ENCODE measurements around the gene NCKAP5. TPM values are rescaled to one million over a fixed set of nuclear protein-coding genes. Genes with fewer than 3 reads are reported as not detected.

NCKAP5 gene
- total and polyA plus RNA-seq, 2 experiments from 2014 or later: 0.65 to 0.86 TPM

DNA sequence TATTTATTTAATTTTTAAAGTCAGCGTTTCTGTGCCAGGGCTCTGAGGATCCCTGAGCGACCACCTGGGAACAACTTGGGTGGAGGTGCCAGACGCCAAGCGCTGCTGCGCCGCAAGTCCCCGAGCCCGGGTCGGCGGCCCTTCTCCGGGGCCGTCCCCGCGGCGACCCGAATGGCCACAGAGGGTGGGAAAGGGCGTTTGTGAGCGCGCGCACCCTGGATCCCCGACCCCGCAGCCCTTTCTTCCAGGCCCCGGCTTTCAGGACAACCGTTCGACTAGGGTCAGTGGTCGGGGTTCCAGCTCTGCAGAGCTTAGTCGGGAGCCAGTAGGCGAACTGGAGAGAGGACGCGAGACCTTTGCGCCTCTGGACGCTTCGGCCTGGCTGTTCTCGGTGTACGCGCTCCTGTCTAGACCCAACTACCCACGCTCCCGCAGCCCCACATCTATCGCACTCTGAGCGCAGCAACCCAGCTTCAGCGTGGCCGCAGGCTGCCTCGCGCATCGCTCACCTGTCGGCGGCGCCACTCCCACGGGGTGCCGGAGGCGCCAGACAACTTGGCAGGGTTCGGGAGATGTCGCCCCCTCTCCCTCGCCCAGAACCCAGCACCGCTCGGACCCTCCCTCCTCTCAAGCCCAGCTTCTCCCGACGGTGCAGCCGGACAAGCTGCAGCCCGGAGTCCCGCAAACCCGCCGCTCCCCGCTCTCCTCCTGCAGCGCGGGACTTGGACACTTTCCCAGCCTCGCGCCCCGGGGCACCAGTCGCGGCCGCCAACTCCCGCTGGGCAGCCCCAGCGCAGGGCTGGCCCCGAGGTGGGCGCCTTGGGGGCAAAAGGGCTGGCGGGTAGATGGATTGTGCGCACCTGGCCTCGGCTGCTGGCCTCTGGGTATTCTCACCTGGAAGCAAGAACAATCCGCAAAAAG is 899.0 kb downstream of the NCKAP5 start:
- DNase-seq: peak; percentile 28
- H4K20me1 ChIP-seq (ENCODE audit: insufficient read depth): no peaks in the 10 kb centered on the region
- H3F3A ChIP-seq (ENCODE audit: insufficient read depth): no peaks in the 10 kb centered on the region
- peak overlapping the region; percentile 29; the same call in 1 of the 2 replicates for H2AFZ ChIP-seq
- 6 to 7% methylated on average over 65 to 79 of the region's 80 CpGs for WGBS, 2 experiments (ENCODE audit: low coverage in 1 of 2, low lambda C conversion rate in 2 of 2, missing lambda C conversion rate in 2 of 2)
- H3K79me2 ChIP-seq (ENCODE audit: insufficient read depth): no peaks in the 10 kb centered on the region
- H3K27ac ChIP-seq: no peak overlapping the region
- H3K4me2 ChIP-seq (ENCODE audit: unreplicated experiment): peak overlapping the region; percentile 86
- H3K27me3 ChIP-seq (replicated peaks; ENCODE audit: insufficient read depth): peaks cover 50% of the 10 kb centered on the region
- no peaks in the 10 kb centered on the region for H3K9me2 ChIP-seq (ENCODE audit: insufficient read depth)
- H3K9ac ChIP-seq: no peak overlapping the region
- peak overlapping the region; percentile 65 for H3K4me3 ChIP-seq
- peaks cover 5% of the 10 kb centered on the region; the same call in 1 of the 2 replicates for H3K4me1 ChIP-seq (ENCODE audit: insufficient read depth)
- TF ChIP-seq EZH2phosphoT487 (IDR thresholded peaks at IDR 0.05; ENCODE audit: insufficient read depth, low read depth) (0 out of 2 replicates have a peak, but pooled peaks have one; percentile 46), EZH2 (IDR thresholded peaks at IDR 0.05; ENCODE audit: insufficient read depth, poor library complexity, severe bottlenecking) (peak; percentile 18)
- H3K36me3 ChIP-seq (ENCODE audit: low read depth): no peaks in the 10 kb centered on the region
- in situ Hi-C loops (cut with MboI): no loop called here
- no peaks in the 10 kb centered on the region for H3K9me3 ChIP-seq (ENCODE audit: low read depth)

DNA sequence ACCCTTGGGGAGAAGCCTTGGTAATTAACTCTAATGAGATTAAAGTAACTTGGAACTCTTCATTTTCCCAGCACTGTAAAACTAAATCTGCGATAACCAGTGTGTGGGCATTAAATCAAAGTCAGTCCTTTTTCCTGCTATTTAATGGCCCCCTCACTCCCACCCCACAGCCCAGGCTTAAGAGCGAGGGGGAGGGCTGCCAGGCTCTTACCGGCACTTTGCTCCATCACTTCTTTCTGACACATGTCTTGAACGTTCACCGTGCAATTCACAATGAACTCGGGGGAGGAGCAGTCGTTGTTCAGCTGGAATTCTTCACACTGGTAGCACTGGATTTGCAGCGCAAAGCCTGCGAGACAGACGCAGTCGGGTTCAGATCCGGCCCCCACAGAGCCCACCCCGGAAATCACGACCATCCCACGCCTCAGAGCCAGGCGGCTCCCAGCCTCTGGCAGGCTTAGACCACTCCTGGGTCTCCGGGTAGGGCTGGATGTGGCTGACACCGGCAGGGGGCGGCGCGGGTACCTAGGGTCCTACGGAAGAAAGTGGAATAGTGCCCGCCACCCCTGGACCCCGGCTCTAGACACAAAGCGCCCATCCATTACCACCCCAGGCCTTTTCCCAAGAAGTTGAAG is 900.0 kb downstream of the NCKAP5 start:
- Histone ChIP-seq H3K27ac (no peak overlapping the region), H3K79me2 (ENCODE audit: insufficient read depth) (no peaks in the 10 kb centered on the region), H3K9ac (no peak overlapping the region), H3K27me3 (replicated peaks; ENCODE audit: insufficient read depth) (peaks cover 50% of the 10 kb centered on the region), H3F3A (ENCODE audit: insufficient read depth) (no peaks in the 10 kb centered on the region), H3K4me3 (no peak overlapping the region), H2AFZ (no peak overlapping the region), H3K9me3 (ENCODE audit: low read depth) (no peaks in the 10 kb centered on the region), H3K9me2 (ENCODE audit: insufficient read depth) (no peaks in the 10 kb centered on the region), H3K4me2 (ENCODE audit: unreplicated experiment) (no peak overlapping the region), H3K36me3 (ENCODE audit: low read depth) (no peaks in the 10 kb centered on the region), H4K20me1 (ENCODE audit: insufficient read depth) (no peaks in the 10 kb centered on the region), H3K4me1 (ENCODE audit: insufficient read depth) (peaks cover 5% of the 10 kb centered on the region; the same call in 1 of the 2 replicates)
- in situ Hi-C loops (cut with MboI): no loop called here
- WGBS, 2 experiments (ENCODE audit: low coverage in 1 of 2, low lambda C conversion rate in 2 of 2, missing lambda C conversion rate in 2 of 2): 23 to 26% methylated on average over 24 to 25 of the region's 25 CpGs
- no peak for TF ChIP-seq EZH2 (IDR thresholded peaks at IDR 0.05; ENCODE audit: insufficient read depth, poor library complexity, severe bottlenecking)
- TF ChIP-seq EZH2phosphoT487 (IDR thresholded peaks at IDR 0.05; ENCODE audit: insufficient read depth, low read depth): no peak
- DNase-seq: no peak

DNA sequence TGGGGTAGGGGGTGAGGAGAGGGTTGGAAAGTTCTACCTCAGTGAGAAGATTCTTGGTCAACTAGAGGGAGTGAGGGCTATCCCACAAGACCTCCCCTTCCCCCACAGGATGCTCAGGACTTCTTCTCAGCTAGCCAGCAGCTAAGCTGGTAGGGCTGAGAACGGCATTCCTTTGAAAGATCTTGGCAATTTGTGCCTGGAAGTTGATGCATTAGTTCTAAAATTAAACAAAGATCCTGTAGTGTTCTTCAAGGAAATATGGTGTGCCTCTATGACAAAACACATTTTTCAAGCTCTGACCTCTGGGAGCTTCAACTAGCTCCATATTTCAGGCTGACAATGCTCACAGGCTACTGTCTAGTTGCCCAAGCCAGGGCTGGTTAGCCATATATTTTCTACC is 900.6 kb downstream of the NCKAP5 start:
- no peak overlapping the region for H2AFZ ChIP-seq
- H3K9me3 ChIP-seq (ENCODE audit: low read depth): no peaks in the 10 kb centered on the region
- DNase-seq: no peak
- in situ Hi-C loops (cut with MboI): no loop called here
- H3K4me2 ChIP-seq (ENCODE audit: unreplicated experiment): no peak overlapping the region
- no peak overlapping the region for H3K4me3 ChIP-seq
- WGBS, 2 experiments (ENCODE audit: low coverage in 1 of 2, low lambda C conversion rate in 2 of 2, missing lambda C conversion rate in 2 of 2): 73 to 80% methylated on average over 1 of the region's 1 CpG
- peaks cover 50% of the 10 kb centered on the region for H3K27me3 ChIP-seq (replicated peaks; ENCODE audit: insufficient read depth)
- no peak overlapping the region for H3K9ac ChIP-seq
- H4K20me1 ChIP-seq (ENCODE audit: insufficient read depth): no peaks in the 10 kb centered on the region
- no peaks in the 10 kb centered on the region for H3K9me2 ChIP-seq (ENCODE audit: insufficient read depth)
- no peaks in the 10 kb centered on the region for H3K36me3 ChIP-seq (ENCODE audit: low read depth)
- TF ChIP-seq EZH2 (IDR thresholded peaks at IDR 0.05; ENCODE audit: insufficient read depth, poor library complexity, severe bottlenecking) (no peak), EZH2phosphoT487 (IDR thresholded peaks at IDR 0.05; ENCODE audit: insufficient read depth, low read depth) (no peak)
- H3F3A ChIP-seq (ENCODE audit: insufficient read depth): no peaks in the 10 kb centered on the region
- H3K27ac ChIP-seq: no peak overlapping the region
- peaks cover 5% of the 10 kb centered on the region; the same call in 1 of the 2 replicates for H3K4me1 ChIP-seq (ENCODE audit: insufficient read depth)
- no peaks in the 10 kb centered on the region for H3K79me2 ChIP-seq (ENCODE audit: insufficient read depth)

DNA sequence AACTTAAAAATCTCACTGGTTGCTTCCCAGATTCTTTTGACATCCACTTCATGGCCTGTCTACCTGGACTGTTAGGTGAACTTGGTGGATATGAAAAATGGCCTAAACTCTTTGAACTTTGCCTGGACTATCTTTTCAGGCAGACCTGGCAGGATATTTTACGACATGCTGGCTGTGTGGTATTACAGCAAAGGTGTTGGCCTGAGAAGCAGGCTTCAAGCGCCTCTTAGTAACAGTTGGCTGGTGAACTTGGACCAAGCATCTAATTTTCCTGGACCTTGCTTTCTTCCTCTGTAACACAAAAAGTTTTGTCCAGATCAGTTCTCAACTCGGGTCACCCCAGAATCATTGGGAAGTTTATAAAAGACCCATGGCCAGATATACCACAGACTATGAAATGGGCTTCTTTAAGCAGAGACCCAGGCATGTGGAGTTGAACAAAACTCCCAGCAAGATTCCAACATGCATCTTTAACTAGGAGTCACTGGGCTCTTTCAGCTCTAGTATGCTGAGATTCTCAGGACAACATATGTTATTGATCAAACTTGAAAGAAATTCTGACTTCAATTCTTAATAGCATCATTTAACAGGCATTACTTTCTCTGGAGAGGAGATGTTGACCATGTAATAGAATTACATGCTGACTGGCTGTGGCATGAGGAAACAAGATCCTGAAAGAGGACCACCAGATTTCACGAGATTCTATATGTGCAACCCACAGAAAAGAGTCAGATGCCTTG is 902.7 kb downstream of the NCKAP5 start:
- H3K4me2 ChIP-seq (ENCODE audit: unreplicated experiment): no peak overlapping the region
- no peaks in the 10 kb centered on the region for H3K4me1 ChIP-seq (ENCODE audit: insufficient read depth)
- 41 to 45% methylated on average over 4 of the region's 4 CpGs for WGBS, 2 experiments (ENCODE audit: low coverage in 1 of 2, low lambda C conversion rate in 2 of 2, missing lambda C conversion rate in 2 of 2)
- H3K36me3 ChIP-seq (ENCODE audit: low read depth): no peaks in the 10 kb centered on the region
- H3K79me2 ChIP-seq (ENCODE audit: insufficient read depth): no peaks in the 10 kb centered on the region
- in situ Hi-C loops (cut with MboI): no loop called here
- H3K9me3 ChIP-seq (ENCODE audit: low read depth): no peaks in the 10 kb centered on the region
- no peak overlapping the region for H3K4me3 ChIP-seq
- no peak for DNase-seq
- H3K27me3 ChIP-seq (replicated peaks; ENCODE audit: insufficient read depth): peaks cover 59% of the 10 kb centered on the region
- H3K9me2 ChIP-seq (ENCODE audit: insufficient read depth): no peaks in the 10 kb centered on the region
- H3K9ac ChIP-seq: no peak overlapping the region
- no peaks in the 10 kb centered on the region for H4K20me1 ChIP-seq (ENCODE audit: insufficient read depth)
- TF ChIP-seq EZH2phosphoT487 (IDR thresholded peaks at IDR 0.05; ENCODE audit: insufficient read depth, low read depth) (no peak), EZH2 (IDR thresholded peaks at IDR 0.05; ENCODE audit: insufficient read depth, poor library complexity, severe bottlenecking) (no peak)
- no peak overlapping the region for H3K27ac ChIP-seq
- no peaks in the 10 kb centered on the region for H3F3A ChIP-seq (ENCODE audit: insufficient read depth)
- no peak overlapping the region for H2AFZ ChIP-seq

Measured in GM23248 (cell line).